HepG2 (cell line): ENCODE data around the gene TNP2. TPM values are rescaled to one million over a fixed set of nuclear protein-coding genes. Genes with fewer than 3 reads are reported as not detected.

Experiments used
- BRF2 ChIP-seq: sonication (generic); formaldehyde crosslinking; IDR thresholded peaks from 2 replicates; pipeline ENCODE4 v1.8.1; 2022; ENCODE audit warnings: mild to moderate bottlenecking, missing genetic modification reagents
- CREM ChIP-seq, 2 experiments: sonication (generic) in 1 of 2; formaldehyde crosslinking in 1 of 2; IDR thresholded peaks; 2 replicates each; pipeline versions ENCODE4 v1.4.0 to v1.6.1; 2016 to 2020; ENCODE audit warnings: antibody characterized with exemption in 1 of 2, mild to moderate bottlenecking in 1 of 2, missing genetic modification reagents in 1 of 2
- FOSL1 ChIP-seq: sonication (generic); formaldehyde crosslinking; IDR thresholded peaks from 2 replicates; pipeline ENCODE4 v1.9.0; 2021; ENCODE audit warnings: missing genetic modification reagents, borderline replicate concordance
- GMEB1 ChIP-seq: sonication (generic); formaldehyde crosslinking; IDR thresholded peaks from 2 replicates; pipeline ENCODE4 v1.5.1; 2020; ENCODE audit warnings: missing genetic modification reagents, mild to moderate bottlenecking, borderline replicate concordance
- HES4 ChIP-seq: sonication (generic); formaldehyde crosslinking; IDR thresholded peaks from 2 replicates; pipeline ENCODE4 v1.9.0; 2021; ENCODE audit warnings: mild to moderate bottlenecking, missing genetic modification reagents, borderline replicate concordance
- HHEX ChIP-seq: IDR thresholded peaks from 2 replicates; pipeline ENCODE4 v1.6.1; 2016; ENCODE audit warnings: control low read depth
- HNF1B ChIP-seq: sonication (generic); formaldehyde crosslinking; IDR thresholded peaks from 2 replicates; pipeline ENCODE4 v1.5.1; 2020; ENCODE audit warnings: mild to moderate bottlenecking, moderate library complexity, missing genetic modification reagents
- KDM2A ChIP-seq: sonication (generic); formaldehyde crosslinking; IDR thresholded peaks from 2 replicates; pipeline ENCODE4 v1.4.0; 2020; ENCODE audit warnings: low read depth, missing genetic modification reagents, borderline replicate concordance
- MZF1 ChIP-seq: sonication (generic); formaldehyde crosslinking; IDR thresholded peaks from 2 replicates; pipeline ENCODE4 v1.8.1; 2023; ENCODE audit warnings: mild to moderate bottlenecking, missing genetic modification reagents, borderline replicate concordance
- NRL ChIP-seq: sonication (generic); formaldehyde crosslinking; IDR thresholded peaks from 2 replicates; pipeline ENCODE4 v1.5.0; 2020; ENCODE audit warnings: missing genetic modification reagents, mild to moderate bottlenecking, moderate library complexity, borderline replicate concordance
- PAF1 ChIP-seq: IDR thresholded peaks from 2 replicates; pipeline ENCODE4 v1.6.1; 2016; ENCODE audit warnings: missing genetic modification reagents, missing compliant biosample characterization
- POLR2AphosphoS2 ChIP-seq: IDR thresholded peaks from 2 replicates; pipeline ENCODE4 v1.6.1; 2011; ENCODE audit warnings: low read depth, low read length, improper control_type of control experiment
- RBM22 ChIP-seq: fragments of 200-400 bp; formaldehyde crosslinking; optimal IDR thresholded peaks from 2 replicates; pipeline ENCODE3; 2017; ENCODE audit warnings: mild to moderate bottlenecking, low read length, moderate library complexity
- TOPORS ChIP-seq: sonication (generic); formaldehyde crosslinking; IDR thresholded peaks from 2 replicates; pipeline ENCODE4 v1.8.0; 2023; ENCODE audit warnings: mild to moderate bottlenecking, missing genetic modification reagents
- ZBTB10 ChIP-seq: sonication (generic); formaldehyde crosslinking; IDR thresholded peaks from 2 replicates; pipeline ENCODE4 v1.4.0; 2020; ENCODE audit warnings: missing genetic modification reagents, borderline replicate concordance
- ZBTB14 ChIP-seq: sonication (generic); formaldehyde crosslinking; IDR thresholded peaks from 2 replicates; pipeline ENCODE4 v1.4.0; 2020; ENCODE audit warnings: missing genetic modification reagents
- ZNF20 ChIP-seq: sonication (generic); formaldehyde crosslinking; IDR thresholded peaks from 2 replicates; pipeline ENCODE4 v1.4.0; 2020; ENCODE audit warnings: mild to moderate bottlenecking, moderate library complexity, missing genetic modification reagents
- ZNF282 ChIP-seq: fragments of 450-650 bp; IDR thresholded peaks from 2 replicates; pipeline ENCODE4 v1.6.1; 2018; ENCODE audit not compliant: partially characterized antibody
- ZNF350 ChIP-seq: sonication (generic); formaldehyde crosslinking; IDR thresholded peaks from 2 replicates; pipeline ENCODE4 v1.4.0; 2020; ENCODE audit warnings: mild to moderate bottlenecking, low read depth, missing genetic modification reagents, borderline replicate concordance
- ZNF572 ChIP-seq: sonication (generic); formaldehyde crosslinking; IDR thresholded peaks from 2 replicates; pipeline ENCODE4 v1.5.1; 2020; ENCODE audit warnings: mild to moderate bottlenecking, missing genetic modification reagents
- polyA plus RNA-seq, 8 experiments: library from polyadenylated mRNA; depleted of rRNA in 3 of 8; stranded (reverse) in 7 of 8; unstranded in 1 of 8; fragments of >200 nt; fragmentation: Illumina TruSeq in 4 of 8; extraction: Trizol in 4 of 8; gene quantifications; 2 replicates each; pipeline versions ENCODE4 v1.2.1 to v1.2.3, GENCODE V29; 2011 to 2016; ENCODE audit warnings: low read depth in 4 of 8, missing spikeins in 1 of 8, mixed read lengths in 1 of 8; ENCODE audit not compliant: insufficient read depth in 1 of 8
- total RNA-seq, 5 experiments: library from RNA; depleted of rRNA; stranded (reverse); fragments of >200 nt; fragmentation: Illumina TruSeq; extraction: Trizol; gene quantifications; 2 replicates each; pipeline ENCODE4 v1.2.3, GENCODE V29; 2016; ENCODE audit warnings: low read depth in 1 of 5

Gene TNP2
- total and polyA plus RNA-seq, 2 of the 13 experiments (the other 11 are each of a cell fraction or from before 2014, with no cell fraction given) = not detected

- no peak for TF ChIP-seq ZNF572
- no peak for TF ChIP-seq RBM22
- TF ChIP-seq CREM (IDR thresholded peaks at IDR 0.05) = no peak
- TF ChIP-seq CREM (CRISPR knock-in tag; IDR thresholded peaks at IDR 0.05) = no peak
- no peak for TF ChIP-seq NRL (CRISPR knock-in tag)
- TF ChIP-seq HHEX (CRISPR knock-in tag) = no peak
- TF ChIP-seq MZF1 (CRISPR knock-in tag) = no peak
- no peak for TF ChIP-seq PAF1 (CRISPR knock-in tag)
- no peak for TF ChIP-seq TOPORS (CRISPR knock-in tag)
- TF ChIP-seq HES4 (CRISPR knock-in tag) = no peak
- no peak for TF ChIP-seq ZNF350
- TF ChIP-seq GMEB1 (CRISPR knock-in tag) = no peak
- no peak for TF ChIP-seq ZBTB10 (CRISPR knock-in tag)
- no peak for TF ChIP-seq POLR2AphosphoS2
- TF ChIP-seq BRF2 (CRISPR knock-in tag) = no peak
- TF ChIP-seq KDM2A (CRISPR knock-in tag) = 0 out of 2 replicates have a peak, but pooled peaks have one; percentile 15
- TF ChIP-seq ZNF282 = no peak
- TF ChIP-seq HNF1B (CRISPR knock-in tag) = peak; percentile 98
- no peak for TF ChIP-seq ZBTB14 (CRISPR knock-in tag)
- TF ChIP-seq FOSL1 (CRISPR knock-in tag) = no peak
- no peak for TF ChIP-seq ZNF20
These were observed 33.5 kb downstream of the TNP2 start (continued) for GRCh38 chr16:11235703-11235991.
